GM23338 (cell line): ENCODE measurements around the gene PDE4D. TPM values are rescaled to one million over a fixed set of nuclear protein-coding genes. Genes with fewer than 3 reads are reported as not detected.

Source experiments
- ATAC-seq: fragments of 200-7000 bp; cut with Tn5 transposase; 3 replicates; pipeline ENCODE4 v1.9.1; 2020
- DNase-seq: peaks from one replicate; pipeline ENCODE4 v3.0.0-alpha.2; 2015; ENCODE audit warnings: low spot score
- H2AFZ ChIP-seq: fragments of 200-600 bp; sonication (generic); 2 replicates; pipeline ENCODE4 v1.8.0; 2016; ENCODE audit warnings: antibody characterized with exemption, mild to moderate bottlenecking, moderate library complexity
- H3F3A ChIP-seq: fragments of 200-600 bp; sonication (generic); replicated peaks from 2 replicates; pipeline ENCODE4 v1.8.0; 2017; ENCODE audit warnings: antibody characterized with exemption, mixed run types, low read depth
- H3K27ac ChIP-seq: fragments of 200-600 bp; sonication (generic); 2 replicates; pipeline ENCODE4 v1.6.1; 2016; ENCODE audit warnings: low read depth
- H3K27me3 ChIP-seq: fragments of 200-600 bp; sonication (generic); 2 replicates; pipeline ENCODE4 v1.8.0; 2016; ENCODE audit warnings: mild to moderate bottlenecking, mixed run types, moderate library complexity; ENCODE audit not compliant: insufficient read depth
- H3K36me3 ChIP-seq: fragments of 200-600 bp; sonication (generic); 2 replicates; pipeline ENCODE4 v1.8.0; 2016; ENCODE audit warnings: mild to moderate bottlenecking; ENCODE audit not compliant: insufficient read depth
- H3K4me1 ChIP-seq: fragments of 200-600 bp; sonication (generic); 2 replicates; pipeline ENCODE4 v1.8.0; 2016; ENCODE audit warnings: mild to moderate bottlenecking, moderate library complexity; ENCODE audit not compliant: insufficient read depth
- H3K4me2 ChIP-seq: fragments of 200-600 bp; sonication (generic); 2 replicates; pipeline ENCODE4 v1.7.1; 2017; ENCODE audit warnings: mixed run types
- H3K4me3 ChIP-seq: fragments of 200-600 bp; sonication (generic); 2 replicates; pipeline ENCODE4 v1.6.1; 2016; ENCODE audit warnings: mixed run types
- H3K79me2 ChIP-seq: fragments of 200-600 bp; sonication (generic); replicated peaks from 2 replicates; pipeline ENCODE4 v1.8.0; 2017; ENCODE audit warnings: mild to moderate bottlenecking; ENCODE audit not compliant: insufficient read depth
- H3K9me2 ChIP-seq: fragments of 200-600 bp; sonication (generic); 2 replicates; pipeline ENCODE4 v1.8.0; 2017; ENCODE audit not compliant: insufficient read depth
- H4K20me1 ChIP-seq: fragments of 200-600 bp; sonication (generic); replicated peaks from 2 replicates; pipeline ENCODE4 v1.8.0; 2017; ENCODE audit warnings: mild to moderate bottlenecking; ENCODE audit not compliant: insufficient read depth
- H3K27ac Mint-ChIP-seq: 2 replicates; pipeline ENCODE4 v1.8.0; 2020; ENCODE audit warnings: inconsistent platforms, mild to moderate bottlenecking, moderate library complexity, mixed read lengths
- H3K27me3 Mint-ChIP-seq: 3 replicates; pipeline ENCODE4 v1.8.0; 2022; ENCODE audit warnings: low read depth, mild to moderate bottlenecking, moderate library complexity, mixed read lengths, inconsistent platforms; ENCODE audit not compliant: insufficient read depth, poor library complexity
- H3K36me3 Mint-ChIP-seq: 3 replicates; pipeline ENCODE4 v1.8.0; 2021; ENCODE audit warnings: low read depth, mild to moderate bottlenecking, inconsistent platforms, moderate library complexity, mixed read lengths
- H3K4me1 Mint-ChIP-seq: 3 replicates; pipeline ENCODE4 v1.8.0; 2020; ENCODE audit warnings: mild to moderate bottlenecking, inconsistent platforms, mixed read lengths
- H3K4me3 Mint-ChIP-seq: 3 replicates; pipeline ENCODE4 v1.8.0; 2021; ENCODE audit warnings: moderate library complexity, mild to moderate bottlenecking, inconsistent platforms, mixed read lengths
- H3K9me3 Mint-ChIP-seq: 3 replicates; pipeline ENCODE4 v1.8.0; 2020; ENCODE audit warnings: moderate library complexity, mild to moderate bottlenecking, inconsistent platforms, mixed read lengths
- EZH2 ChIP-seq: fragments of 200-600 bp; sonication (generic); IDR thresholded peaks from one replicate; pipeline ENCODE4 v1.8.0; 2017; ENCODE audit warnings: antibody characterized with exemption, mild to moderate bottlenecking, low read depth; ENCODE audit not compliant: unreplicated experiment
- EZH2phosphoT487 ChIP-seq: fragments of 200-600 bp; sonication (generic); IDR thresholded peaks from one replicate; pipeline ENCODE4 v1.8.1; 2018; ENCODE audit warnings: antibody characterized with exemption; ENCODE audit not compliant: unreplicated experiment
- JUNB ChIP-seq: IDR thresholded peaks from one replicate; pipeline ENCODE4 v1.6.1; 2016; ENCODE audit warnings: antibody characterized with exemption; ENCODE audit not compliant: unreplicated experiment
- NANOG ChIP-seq: IDR thresholded peaks from 2 replicates; pipeline ENCODE4 v1.6.1; 2016; ENCODE audit warnings: antibody characterized with exemption, borderline replicate concordance
- POLR2AphosphoS5 ChIP-seq: IDR thresholded peaks from 2 replicates; pipeline ENCODE4 v1.6.1; 2016; ENCODE audit warnings: antibody characterized with exemption, low read depth
- ZNF114 ChIP-seq: fragments of 250-450 bp; sonication (Bioruptor Pico); IDR thresholded peaks from 2 replicates; pipeline ENCODE4 v1.5.0; 2020; ENCODE audit warnings: mild to moderate bottlenecking, moderate library complexity
- ZNF331 ChIP-seq: fragments of 250-450 bp; sonication (Bioruptor Pico); IDR thresholded peaks from 2 replicates; pipeline ENCODE4 v1.5.0; 2020; ENCODE audit warnings: low read depth, mild to moderate bottlenecking, moderate library complexity
- polyA plus RNA-seq: library from polyadenylated mRNA; unstranded; fragments of >200 nt; fragmentation: Nextera tagmentation; extraction: Ambion mirVana; gene quantifications from 2 replicates; pipeline ENCODE4 v1.2.1, GENCODE V29; 2016
- total RNA-seq: library from RNA; depleted of rRNA; stranded (reverse); fragments of >200 nt; shearing (Covaris generic); gene quantifications from 2 replicates; pipeline ENCODE4 v1.2.3, GENCODE V29; 2014
- TF ChIP-seq, protein P1 (sequence below): IDR thresholded peaks from one replicate; pipeline ENCODE4 v1.6.1; 2018; ENCODE audit warnings: antibody characterized with exemption; ENCODE audit not compliant: unreplicated experiment
- TF ChIP-seq, protein P2 (sequence below): fragments of 250-450 bp; sonication (Bioruptor Pico); IDR thresholded peaks from 2 replicates; pipeline ENCODE4 v1.5.0; 2020; ENCODE audit warnings: mild to moderate bottlenecking, moderate library complexity
- TF ChIP-seq, protein P3 (sequence below): IDR thresholded peaks from 2 replicates; pipeline ENCODE4 v1.6.1; 2016; ENCODE audit warnings: antibody characterized with exemption

The PDE4D gene
- total and polyA plus RNA-seq, 2 experiments from 2014 or later: 2.1 to 4.7 TPM

DNA sequence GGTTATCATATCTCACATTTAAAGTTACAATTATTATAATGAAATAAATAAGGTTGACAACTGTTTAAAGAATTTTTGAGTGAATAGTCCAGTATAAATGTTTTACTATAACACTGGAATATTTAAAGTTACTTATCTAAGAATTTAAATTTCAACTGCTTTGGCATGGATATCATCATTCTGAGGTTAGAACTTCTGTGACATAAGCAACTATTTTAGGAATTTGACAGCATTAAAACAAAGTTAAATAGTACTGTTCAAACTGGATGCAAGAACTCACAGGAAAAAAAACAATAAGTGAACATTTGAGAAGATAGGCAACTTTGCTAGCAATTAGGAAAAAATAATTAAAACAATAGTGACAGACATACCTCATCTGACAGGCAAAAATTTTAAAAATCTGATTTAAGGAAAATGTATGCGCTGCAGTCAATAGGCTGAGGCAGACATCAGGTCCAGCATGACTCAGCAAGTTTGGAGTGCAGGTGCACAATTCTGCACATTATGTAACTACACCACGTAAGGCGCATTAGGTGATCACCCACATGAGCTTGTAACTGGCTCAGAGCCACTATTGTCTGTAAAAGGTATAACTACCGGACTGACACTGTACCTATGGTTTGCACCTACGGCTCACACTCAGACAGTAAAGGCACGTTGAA is 180.6 kb downstream of the PDE4D start:
- H3K79me2 ChIP-seq: no peaks in the 10 kb centered on the region
- no peak overlapping the region for H2AFZ ChIP-seq
- H3K36me3 ChIP-seq: peaks cover 14% of the 10 kb centered on the region
- H3K9me2 ChIP-seq: peaks cover 12% of the 10 kb centered on the region
- Mint-ChIP-seq H3K4me3 (no peak overlapping the region), H3K27ac (no peak overlapping the region), H3K27me3 (peaks cover 3% of the 10 kb centered on the region), H3K4me1 (peaks cover 38% of the 10 kb centered on the region), H3K36me3 (peaks cover 47% of the 10 kb centered on the region), H3K9me3 (peaks cover 39% of the 10 kb centered on the region)
- no peak overlapping the region for H3K27ac ChIP-seq
- no peak overlapping the region for H3K4me2 ChIP-seq
- peaks cover 38% of the 10 kb centered on the region for H3K4me1 ChIP-seq
- no peaks in the 10 kb centered on the region for H3K27me3 ChIP-seq
- H4K20me1 ChIP-seq: no peaks in the 10 kb centered on the region
- no peak overlapping the region for H3K4me3 ChIP-seq
- TF ChIP-seq EZH2phosphoT487 (no peak), ZNF114 (CRISPR knock-in tag) (0 out of 2 replicates have a peak, but pooled peaks have one; percentile 14), ZNF331 (no peak)
- ATAC-seq (no peak), DNase-seq (peak; percentile 71)
- no peaks in the 10 kb centered on the region; the same call in 1 of the 2 replicates for H3F3A ChIP-seq

DNA sequence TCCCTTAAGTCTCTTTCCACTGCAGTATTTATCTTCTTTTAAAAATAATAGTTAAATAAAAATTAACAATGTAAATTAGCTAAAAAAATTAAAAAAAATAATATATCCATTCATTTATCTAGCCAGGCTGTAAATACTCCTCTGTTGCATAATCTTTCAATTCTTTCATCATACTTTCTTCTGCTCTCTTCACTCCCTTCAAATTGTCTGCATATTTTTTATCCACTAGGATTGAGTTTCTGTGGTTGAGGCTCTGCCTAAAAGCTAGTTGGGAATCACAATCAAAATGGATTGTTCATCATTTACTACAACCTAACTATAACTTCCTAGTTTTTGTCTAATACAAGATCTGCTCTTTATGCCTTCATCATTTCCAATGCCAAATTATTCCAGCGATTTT is 182.2 kb downstream of the PDE4D start:
- peaks cover 38% of the 10 kb centered on the region for H3K9me3 Mint-ChIP-seq
- no peak overlapping the region for H3K4me2 ChIP-seq
- peaks cover 3% of the 10 kb centered on the region for H3K27me3 Mint-ChIP-seq
- H3K79me2 ChIP-seq: no peaks in the 10 kb centered on the region
- DNase-seq (no peak), ATAC-seq (no peak)
- no peak overlapping the region for H3K4me3 ChIP-seq
- H3K4me1 Mint-ChIP-seq: peaks cover 45% of the 10 kb centered on the region
- peaks cover 46% of the 10 kb centered on the region for H3K36me3 Mint-ChIP-seq
- H4K20me1 ChIP-seq: no peaks in the 10 kb centered on the region
- H3K4me1 ChIP-seq: peaks cover 43% of the 10 kb centered on the region
- no peaks in the 10 kb centered on the region for H3K27me3 ChIP-seq
- peak overlapping the region; percentile 83; the same call in 1 of the 2 replicates for H3K27ac Mint-ChIP-seq
- no peak overlapping the region for H2AFZ ChIP-seq
- no peak overlapping the region for H3K4me3 Mint-ChIP-seq
- H3K9me2 ChIP-seq: peaks cover 16% of the 10 kb centered on the region
- H3F3A ChIP-seq: no peaks in the 10 kb centered on the region; the same call in 1 of the 2 replicates
- H3K27ac ChIP-seq: no peak overlapping the region
- peaks cover 14% of the 10 kb centered on the region for H3K36me3 ChIP-seq
- TF ChIP-seq, protein P1, sequence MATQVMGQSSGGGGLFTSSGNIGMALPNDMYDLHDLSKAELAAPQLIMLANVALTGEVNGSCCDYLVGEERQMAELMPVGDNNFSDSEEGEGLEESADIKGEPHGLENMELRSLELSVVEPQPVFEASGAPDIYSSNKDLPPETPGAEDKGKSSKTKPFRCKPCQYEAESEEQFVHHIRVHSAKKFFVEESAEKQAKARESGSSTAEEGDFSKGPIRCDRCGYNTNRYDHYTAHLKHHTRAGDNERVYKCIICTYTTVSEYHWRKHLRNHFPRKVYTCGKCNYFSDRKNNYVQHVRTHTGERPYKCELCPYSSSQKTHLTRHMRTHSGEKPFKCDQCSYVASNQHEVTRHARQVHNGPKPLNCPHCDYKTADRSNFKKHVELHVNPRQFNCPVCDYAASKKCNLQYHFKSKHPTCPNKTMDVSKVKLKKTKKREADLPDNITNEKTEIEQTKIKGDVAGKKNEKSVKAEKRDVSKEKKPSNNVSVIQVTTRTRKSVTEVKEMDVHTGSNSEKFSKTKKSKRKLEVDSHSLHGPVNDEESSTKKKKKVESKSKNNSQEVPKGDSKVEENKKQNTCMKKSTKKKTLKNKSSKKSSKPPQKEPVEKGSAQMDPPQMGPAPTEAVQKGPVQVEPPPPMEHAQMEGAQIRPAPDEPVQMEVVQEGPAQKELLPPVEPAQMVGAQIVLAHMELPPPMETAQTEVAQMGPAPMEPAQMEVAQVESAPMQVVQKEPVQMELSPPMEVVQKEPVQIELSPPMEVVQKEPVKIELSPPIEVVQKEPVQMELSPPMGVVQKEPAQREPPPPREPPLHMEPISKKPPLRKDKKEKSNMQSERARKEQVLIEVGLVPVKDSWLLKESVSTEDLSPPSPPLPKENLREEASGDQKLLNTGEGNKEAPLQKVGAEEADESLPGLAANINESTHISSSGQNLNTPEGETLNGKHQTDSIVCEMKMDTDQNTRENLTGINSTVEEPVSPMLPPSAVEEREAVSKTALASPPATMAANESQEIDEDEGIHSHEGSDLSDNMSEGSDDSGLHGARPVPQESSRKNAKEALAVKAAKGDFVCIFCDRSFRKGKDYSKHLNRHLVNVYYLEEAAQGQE: no peak
- TF ChIP-seq EZH2 (no peak), POLR2AphosphoS5 (no peak), ZNF114 (CRISPR knock-in tag) (no peak), JUNB (no peak), NANOG (no peak)
- TF ChIP-seq, protein P2, sequence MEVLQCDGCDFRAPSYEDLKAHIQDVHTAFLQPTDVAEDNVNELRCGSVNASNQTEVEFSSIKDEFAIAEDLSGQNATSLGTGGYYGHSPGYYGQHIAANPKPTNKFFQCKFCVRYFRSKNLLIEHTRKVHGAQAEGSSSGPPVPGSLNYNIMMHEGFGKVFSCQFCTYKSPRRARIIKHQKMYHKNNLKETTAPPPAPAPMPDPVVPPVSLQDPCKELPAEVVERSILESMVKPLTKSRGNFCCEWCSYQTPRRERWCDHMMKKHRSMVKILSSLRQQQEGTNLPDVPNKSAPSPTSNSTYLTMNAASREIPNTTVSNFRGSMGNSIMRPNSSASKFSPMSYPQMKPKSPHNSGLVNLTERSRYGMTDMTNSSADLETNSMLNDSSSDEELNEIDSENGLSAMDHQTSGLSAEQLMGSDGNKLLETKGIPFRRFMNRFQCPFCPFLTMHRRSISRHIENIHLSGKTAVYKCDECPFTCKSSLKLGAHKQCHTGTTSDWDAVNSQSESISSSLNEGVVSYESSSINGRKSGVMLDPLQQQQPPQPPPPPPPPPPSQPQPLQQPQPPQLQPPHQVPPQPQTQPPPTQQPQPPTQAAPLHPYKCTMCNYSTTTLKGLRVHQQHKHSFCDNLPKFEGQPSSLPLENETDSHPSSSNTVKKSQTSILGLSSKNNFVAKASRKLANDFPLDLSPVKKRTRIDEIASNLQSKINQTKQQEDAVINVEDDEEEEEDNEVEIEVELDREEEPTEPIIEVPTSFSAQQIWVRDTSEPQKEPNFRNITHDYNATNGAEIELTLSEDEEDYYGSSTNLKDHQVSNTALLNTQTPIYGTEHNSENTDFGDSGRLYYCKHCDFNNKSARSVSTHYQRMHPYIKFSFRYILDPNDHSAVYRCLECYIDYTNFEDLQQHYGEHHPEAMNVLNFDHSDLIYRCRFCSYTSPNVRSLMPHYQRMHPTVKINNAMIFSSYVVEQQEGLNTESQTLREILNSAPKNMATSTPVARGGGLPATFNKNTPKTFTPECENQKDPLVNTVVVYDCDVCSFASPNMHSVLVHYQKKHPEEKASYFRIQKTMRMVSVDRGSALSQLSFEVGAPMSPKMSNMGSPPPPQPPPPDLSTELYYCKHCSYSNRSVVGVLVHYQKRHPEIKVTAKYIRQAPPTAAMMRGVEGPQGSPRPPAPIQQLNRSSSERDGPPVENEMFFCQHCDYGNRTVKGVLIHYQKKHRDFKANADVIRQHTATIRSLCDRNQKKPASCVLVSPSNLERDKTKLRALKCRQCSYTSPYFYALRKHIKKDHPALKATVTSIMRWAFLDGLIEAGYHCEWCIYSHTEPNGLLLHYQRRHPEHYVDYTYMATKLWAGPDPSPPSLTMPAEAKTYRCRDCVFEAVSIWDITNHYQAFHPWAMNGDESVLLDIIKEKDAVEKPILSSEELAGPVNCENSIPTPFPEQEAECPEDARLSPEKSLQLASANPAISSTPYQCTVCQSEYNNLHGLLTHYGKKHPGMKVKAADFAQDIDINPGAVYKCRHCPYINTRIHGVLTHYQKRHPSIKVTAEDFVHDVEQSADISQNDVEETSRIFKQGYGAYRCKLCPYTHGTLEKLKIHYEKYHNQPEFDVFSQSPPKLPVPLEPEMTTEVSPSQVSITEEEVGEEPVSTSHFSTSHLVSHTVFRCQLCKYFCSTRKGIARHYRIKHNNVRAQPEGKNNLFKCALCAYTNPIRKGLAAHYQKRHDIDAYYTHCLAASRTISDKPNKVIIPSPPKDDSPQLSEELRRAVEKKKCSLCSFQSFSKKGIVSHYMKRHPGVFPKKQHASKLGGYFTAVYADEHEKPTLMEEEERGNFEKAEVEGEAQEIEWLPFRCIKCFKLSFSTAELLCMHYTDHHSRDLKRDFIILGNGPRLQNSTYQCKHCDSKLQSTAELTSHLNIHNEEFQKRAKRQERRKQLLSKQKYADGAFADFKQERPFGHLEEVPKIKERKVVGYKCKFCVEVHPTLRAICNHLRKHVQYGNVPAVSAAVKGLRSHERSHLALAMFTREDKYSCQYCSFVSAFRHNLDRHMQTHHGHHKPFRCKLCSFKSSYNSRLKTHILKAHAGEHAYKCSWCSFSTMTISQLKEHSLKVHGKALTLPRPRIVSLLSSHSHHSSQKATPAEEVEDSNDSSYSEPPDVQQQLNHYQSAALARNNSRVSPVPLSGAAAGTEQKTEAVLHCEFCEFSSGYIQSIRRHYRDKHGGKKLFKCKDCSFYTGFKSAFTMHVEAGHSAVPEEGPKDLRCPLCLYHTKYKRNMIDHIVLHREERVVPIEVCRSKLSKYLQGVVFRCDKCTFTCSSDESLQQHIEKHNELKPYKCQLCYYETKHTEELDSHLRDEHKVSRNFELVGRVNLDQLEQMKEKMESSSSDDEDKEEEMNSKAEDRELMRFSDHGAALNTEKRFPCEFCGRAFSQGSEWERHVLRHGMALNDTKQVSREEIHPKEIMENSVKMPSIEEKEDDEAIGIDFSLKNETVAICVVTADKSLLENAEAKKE (CRISPR knock-in tag): no peak
- TF ChIP-seq, protein P3, sequence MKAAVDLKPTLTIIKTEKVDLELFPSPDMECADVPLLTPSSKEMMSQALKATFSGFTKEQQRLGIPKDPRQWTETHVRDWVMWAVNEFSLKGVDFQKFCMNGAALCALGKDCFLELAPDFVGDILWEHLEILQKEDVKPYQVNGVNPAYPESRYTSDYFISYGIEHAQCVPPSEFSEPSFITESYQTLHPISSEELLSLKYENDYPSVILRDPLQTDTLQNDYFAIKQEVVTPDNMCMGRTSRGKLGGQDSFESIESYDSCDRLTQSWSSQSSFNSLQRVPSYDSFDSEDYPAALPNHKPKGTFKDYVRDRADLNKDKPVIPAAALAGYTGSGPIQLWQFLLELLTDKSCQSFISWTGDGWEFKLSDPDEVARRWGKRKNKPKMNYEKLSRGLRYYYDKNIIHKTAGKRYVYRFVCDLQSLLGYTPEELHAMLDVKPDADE: no peak
